Stomach (tissue), 9 donors: ENCODE data around the gene H3-3A. TPM values are rescaled to one million over a fixed set of nuclear protein-coding genes. Genes with fewer than 3 reads are reported as not detected.

Source experiments
- DNase-seq, 2 donors: peaks; one replicate each; pipeline versions ENCODE4 v3.0.0 to v3.0.0-alpha.2; 2013 to 2019
- H3K27ac ChIP-seq, 5 donors: fragments of 200-600 bp in 4 of 5; sonication (generic) in 4 of 5; one replicate each; pipeline ENCODE4 v1.5.1; 2013 to 2019; ENCODE audit warnings: mild to moderate bottlenecking in 1 of 5, moderate library complexity in 1 of 5
- H3K27me3 ChIP-seq, 3 donors: fragments of 200-600 bp; sonication (generic); one replicate each; pipeline ENCODE4 v1.5.1; 2017 to 2019; ENCODE audit warnings: mixed run types in 1 of 3
- H3K36me3 ChIP-seq, 4 donors: fragments of 200-600 bp; sonication (generic); 1 replicate in 3 of 4; 2 replicates in 1 of 4; pipeline ENCODE4 v1.5.1; 2016 to 2019
- H3K4me1 ChIP-seq, 4 donors: fragments of 200-600 bp; sonication (generic); one replicate each; pipeline ENCODE4 v1.5.1; 2016 to 2019
- H3K4me3 ChIP-seq, 4 donors: fragments of 200-600 bp; sonication (generic) in 3 of 4; one replicate each; pipeline ENCODE4 v1.5.1; 2016 to 2019; ENCODE audit warnings: mild to moderate bottlenecking in 1 of 4
- H3K9me3 ChIP-seq, 4 donors: fragments of 200-600 bp; sonication (generic); one replicate each; pipeline ENCODE4 v1.5.1; 2016 to 2019
- CTCF ChIP-seq, 7 experiments: fragments of 450-650 bp in 4 of 7; fragments of 200-600 bp in 3 of 7; sonication (generic) in 3 of 7; IDR thresholded peaks; one replicate each; pipeline ENCODE4 v1.5.1; 2016 to 2019; ENCODE audit warnings: antibody characterized with exemption in 7 of 7, control low read depth in 2 of 7, mild to moderate bottlenecking in 1 of 7
- EP300 ChIP-seq: sonication (generic); formaldehyde crosslinking; IDR thresholded peaks from one replicate; pipeline ENCODE4 v1.6.1; 2017; ENCODE audit warnings: antibody characterized with exemption
- POLR2A ChIP-seq, 4 donors: fragments of 450-650 bp; IDR thresholded peaks; one replicate each; pipeline ENCODE4 v1.6.1; 2016; ENCODE audit warnings: antibody characterized with exemption in 4 of 4, control low read depth in 2 of 4, mild to moderate bottlenecking in 1 of 4, moderate library complexity in 1 of 4
- POLR2AphosphoS5 ChIP-seq, 3 donors: sonication (generic); formaldehyde crosslinking; IDR thresholded peaks; one replicate each; pipeline ENCODE4 v1.6.1; 2016; ENCODE audit warnings: antibody characterized with exemption in 3 of 3
- WGBS, 5 donors: extraction: QIAGEN DNeasy Blood & Tissue Kit in 3 of 5; methylation state at CpG; one replicate each; pipeline versions ENCODE4 v1.1.5 to v1.1.7; 2013 to 2018; 5-methylcytosine and 5-hydroxymethylcytosine counted together
- intact Hi-C: fragments of 100-400 bp; cut with DNase I; formaldehyde crosslinking; loops from one replicate; pipeline ENCODE4 v1.15.1; 2023; ENCODE audit warnings: low total_unique reads
- polyA plus RNA-seq, 3 donors: library from polyadenylated mRNA; stranded (reverse); fragments of 200-250 nt; gene quantifications; one replicate each; pipeline ENCODE4 v1.2.3, GENCODE V29; 2013
- total RNA-seq, 5 donors: library from RNA; depleted of rRNA; stranded (reverse); fragments of >200 nt; gene quantifications; one replicate each; pipeline versions ENCODE4 v1.1.0 to v1.2.3, GENCODE V29; 2014 to 2016
- donor health status: healthy with polysubstance abuse.
- donor health status: Bipolar disorder and iron deficiency.
- donor health status: healthy.

Gene H3-3A
- total and polyA plus RNA-seq, 8 donors = 30.7 to 995 (median 413) TPM

GRCh38 chr1:226076378-226076777, 13.9 kb downstream of the H3-3A start:
- 68 to 86% (median 79%) methylated on average over 6 of the region's 6 CpGs for WGBS, 5 donors
- H3K36me3 ChIP-seq = peaks cover 10 to 39% (median 38%) of the 10 kb centered on the region in 4 donors
- no peak overlapping the region for H3K27ac ChIP-seq
- no peak overlapping the region for H3K4me3 ChIP-seq
- intact Hi-C loops = loop anchor here (5.0 kb wide), 1 partner anchor 41 kb away; no protein-coding TSS in a partner anchor
- no peaks in the 10 kb centered on the region for H3K27me3 ChIP-seq
- peaks cover 0 to 6% (median 0%) of the 10 kb centered on the region in 4 donors for H3K4me1 ChIP-seq
- no peak for DNase-seq
- H3K9me3 ChIP-seq = no peaks in the 10 kb centered on the region
- no peak for TF ChIP-seq POLR2AphosphoS5 (IDR thresholded peaks at IDR 0.05)
- no peak for TF ChIP-seq POLR2A (IDR thresholded peaks at IDR 0.05)

DNA sequence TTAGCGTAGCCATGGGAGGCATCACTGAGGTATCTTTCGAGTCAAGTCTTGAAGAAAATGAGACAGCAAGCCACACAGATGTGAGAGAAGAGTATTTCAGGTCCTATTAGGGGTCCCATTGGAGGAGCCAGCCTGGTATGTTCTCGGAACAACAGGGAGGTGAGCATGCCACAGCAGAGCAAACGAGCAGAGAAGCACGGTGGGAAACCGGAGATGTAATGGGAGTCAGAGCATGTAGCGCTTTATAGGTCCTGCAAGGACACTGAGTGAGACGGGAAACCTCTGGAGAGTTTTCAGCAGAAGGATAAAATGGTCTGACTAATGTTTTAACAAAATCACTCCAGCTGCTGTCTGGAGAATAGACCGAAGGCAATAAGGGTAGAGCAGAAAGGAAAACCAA, 15.9 kb downstream of the H3-3A start:
- no peak overlapping the region for H3K4me3 ChIP-seq
- no peaks in the 10 kb centered on the region for H3K27me3 ChIP-seq
- 61 to 74% (median 70%) methylated on average over 9 of the region's 9 CpGs for WGBS, 5 donors
- no peak for TF ChIP-seq POLR2A (IDR thresholded peaks at IDR 0.05)
- TF ChIP-seq EP300 = no peak
- no peak for TF ChIP-seq CTCF (IDR thresholded peaks at IDR 0.05)
- TF ChIP-seq POLR2AphosphoS5 (IDR thresholded peaks at IDR 0.05) = no peak
- H3K4me1 ChIP-seq = peaks cover 0 to 12% (median 9%) of the 10 kb centered on the region in 4 donors
- H3K36me3 ChIP-seq = peaks cover 4 to 22% (median 21%) of the 10 kb centered on the region in 4 donors
- no peak overlapping the region for H3K27ac ChIP-seq
- DNase-seq = no peak
- no peaks in the 10 kb centered on the region for H3K9me3 ChIP-seq
- intact Hi-C loops = loop anchor here (5.0 kb wide), 1 partner anchor 39 kb away; no protein-coding TSS in a partner anchor

DNA sequence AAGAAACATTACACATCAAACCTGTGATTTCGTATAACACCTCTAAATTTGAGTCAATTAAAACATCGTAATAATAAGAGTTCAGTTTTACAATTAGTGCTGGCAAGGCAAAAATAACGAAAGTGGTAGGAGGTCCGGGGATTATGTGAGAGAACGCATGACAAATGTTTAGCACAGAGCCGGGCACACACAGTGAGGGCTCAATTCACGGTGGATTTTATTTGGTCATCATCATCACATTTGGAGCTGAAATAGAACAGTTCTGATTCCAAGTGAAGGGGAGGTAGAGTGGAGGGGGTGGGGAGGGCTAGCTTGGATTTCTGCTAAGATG, 20.0 kb downstream of the H3-3A start:
- TF ChIP-seq EP300 (no peak), POLR2AphosphoS5 (IDR thresholded peaks at IDR 0.05) (no peak), CTCF (IDR thresholded peaks at IDR 0.05) (no peak), POLR2A (IDR thresholded peaks at IDR 0.05) (no peak)
- H3K9me3 ChIP-seq = no peaks in the 10 kb centered on the region
- no peaks in the 10 kb centered on the region for H3K27me3 ChIP-seq
- H3K4me1 ChIP-seq = peaks cover 0 to 19% (median 14%) of the 10 kb centered on the region in 4 donors
- DNase-seq = no peak
- H3K27ac ChIP-seq = peak overlapping the region; percentile 43 to 87 (median 79)
- 69 to 80% (median 76%) methylated on average over 7 of the region's 7 CpGs for WGBS, 5 donors
- peak overlapping the region; percentile 70 to 82 (median 75) for H3K4me3 ChIP-seq
- intact Hi-C loops = no loop called here
- no peaks in the 10 kb centered on the region for H3K36me3 ChIP-seq

- no peaks in the 10 kb centered on the region for H3K36me3 ChIP-seq
- peak overlapping the region; percentile 43 to 87 (median 79) for H3K27ac ChIP-seq
- peaks cover 0 to 19% (median 14%) of the 10 kb centered on the region in 4 donors for H3K4me1 ChIP-seq
- peak overlapping the region; percentile 70 to 82 (median 75) for H3K4me3 ChIP-seq
- TF ChIP-seq POLR2A (IDR thresholded peaks at IDR 0.05) (no peak), POLR2AphosphoS5 (IDR thresholded peaks at IDR 0.05) (no peak), EP300 (no peak), CTCF (IDR thresholded peaks at IDR 0.05) (no peak)
- WGBS, 5 donors = 0 to 3% (median 2%) methylated on average over 6 to 23 of the region's 23 CpGs
- intact Hi-C loops = no loop called here
- no peaks in the 10 kb centered on the region for H3K27me3 ChIP-seq
- DNase-seq = peak; percentile 64 to 69
- H3K9me3 ChIP-seq = no peaks in the 10 kb centered on the region
Measured at GRCh38 chr1:226082959-226083301, 20.4 kb downstream of the H3-3A start.

DNA sequence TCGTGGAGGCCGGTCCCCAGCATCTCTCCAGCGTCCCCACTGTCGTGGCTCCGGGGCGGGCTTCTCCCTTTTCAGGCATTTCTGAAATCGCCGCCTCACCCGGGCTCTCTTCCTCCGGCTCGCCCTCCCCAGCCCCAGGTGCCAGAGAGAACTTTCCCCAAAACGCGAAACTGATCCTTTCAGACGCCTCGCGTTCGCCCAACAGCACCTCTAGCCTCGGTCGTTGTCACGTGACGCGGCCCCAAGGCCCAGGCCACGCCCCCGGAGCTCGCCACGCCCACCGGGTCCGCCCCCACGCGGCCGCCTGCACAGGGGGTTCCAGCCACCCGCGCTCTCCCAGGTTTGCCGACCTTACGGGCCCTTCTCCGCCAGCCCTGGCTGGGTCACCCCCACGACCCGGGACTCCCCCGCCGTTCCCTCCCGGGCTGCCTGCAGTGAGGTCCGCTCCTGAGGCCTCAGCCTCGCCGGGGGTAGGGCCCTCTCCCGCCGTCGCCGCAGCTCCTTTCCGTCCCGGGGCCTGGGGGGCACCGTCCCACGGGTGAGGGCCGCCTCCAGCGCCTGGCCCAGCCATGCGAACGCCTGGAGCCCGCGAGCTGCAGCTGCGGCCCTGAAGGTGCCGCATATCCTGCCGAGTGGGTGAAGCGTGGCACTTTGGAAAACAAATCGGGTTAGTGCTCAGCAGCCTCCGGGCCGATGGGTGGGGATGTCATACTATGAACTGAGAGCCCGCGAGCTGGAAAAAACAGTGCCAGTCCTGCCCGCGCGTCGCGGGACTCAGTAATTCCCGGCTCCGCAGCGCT, 21.0 kb downstream of the H3-3A start:
- Histone ChIP-seq H3K27ac (peak overlapping the region; percentile 74 to 87 (median 79)), H3K36me3 (no peaks in the 10 kb centered on the region), H3K4me3 (peak overlapping the region; percentile 70 to 82 (median 75)), H3K9me3 (no peaks in the 10 kb centered on the region), H3K4me1 (peaks cover 0 to 19% (median 14%) of the 10 kb centered on the region in 4 donors), H3K27me3 (no peaks in the 10 kb centered on the region)
- 1 to 3% (median 1%) methylated on average over 40 to 75 of the region's 75 CpGs for WGBS, 5 donors
- intact Hi-C loops = no loop called here
- TF ChIP-seq EP300 (no peak), CTCF (IDR thresholded peaks at IDR 0.05) (no peak), POLR2A (IDR thresholded peaks at IDR 0.05) (no peak), POLR2AphosphoS5 (IDR thresholded peaks at IDR 0.05) (peak in 2 of 3 donors; percentile 56 to 60)
- peak; percentile 93 to 95 for DNase-seq
